ENCODE data around the gene ZNF547. TPM values are rescaled to one million over a fixed set of nuclear protein-coding genes. Genes with fewer than 3 reads are reported as not detected.

Gene ZNF547
- total RNA-seq (2014; rRNA removed; shearing (Covaris generic)), result 4.7 and 10.0 TPM in 2 replicates

DNA sequence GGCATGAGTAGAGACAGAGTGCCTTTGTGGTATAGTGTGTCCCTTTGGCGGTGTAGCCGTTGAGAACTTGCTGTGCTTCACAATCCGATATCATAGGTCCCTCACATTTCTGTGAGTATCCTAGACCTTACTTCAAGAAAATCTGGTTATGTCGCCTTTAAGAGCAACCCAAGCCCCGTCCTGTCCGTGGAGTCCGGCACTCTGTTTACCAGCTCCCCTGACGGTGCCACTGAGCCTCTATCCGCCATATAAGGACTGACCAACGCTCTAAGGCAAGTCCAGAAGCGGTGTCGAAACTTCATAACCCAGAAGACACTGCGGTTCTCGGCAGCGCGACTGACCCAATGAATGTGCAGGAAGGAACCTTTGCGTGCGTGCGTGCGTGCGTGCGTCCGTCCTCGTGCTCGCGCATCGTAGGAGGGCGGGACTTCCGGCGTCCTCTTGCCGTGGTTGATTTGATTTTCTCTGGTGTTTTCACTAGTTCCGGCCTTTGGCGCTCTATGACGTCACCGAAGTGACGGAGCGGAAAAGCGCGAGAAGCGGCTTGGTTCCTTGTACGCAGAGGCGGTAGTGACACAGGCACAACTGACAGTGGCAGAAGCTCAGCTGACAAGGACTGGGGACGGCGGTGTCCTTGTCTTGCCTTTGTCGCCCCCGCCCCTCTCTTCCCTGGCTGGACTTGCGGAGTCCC, at the start of gene ZNF547, which contains the start of gene TRAPPC2B:
Gene ZNF547, plus strand, starts transcription at position 555 of the 691 bp plus-strand sequence. CDS start 5,005 bp downstream, outside the sequence.
Gene TRAPPC2B, plus strand, starts transcription at position 555 of the 691 bp plus-strand sequence. CDS start 1,283 bp downstream, outside the sequence.
- DNase-seq (ENCODE audit: low spot score), result peak; percentile 100

DNA sequence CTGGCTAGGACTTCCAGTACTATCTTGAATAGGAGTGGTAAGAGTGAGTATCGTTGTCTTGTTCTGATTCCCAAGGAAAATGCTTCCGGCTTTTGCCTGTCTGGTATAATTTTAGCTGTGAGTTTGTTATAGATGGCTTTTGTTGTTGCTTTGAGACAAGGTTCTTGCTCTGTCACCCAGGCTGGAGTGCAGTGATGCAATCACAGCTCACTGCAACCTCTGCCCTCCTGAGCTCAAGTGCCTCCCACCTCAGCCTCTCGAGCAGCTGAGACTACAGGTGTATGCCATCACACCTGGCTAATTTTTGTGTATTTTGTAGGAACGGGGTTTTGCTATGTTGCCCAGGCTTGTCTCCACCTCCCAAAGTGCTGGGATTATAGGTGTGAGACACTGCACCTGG, 49.2 kb upstream of the ZNF547 start:
- DNase-seq (ENCODE audit: low spot score), result no peak

DNA sequence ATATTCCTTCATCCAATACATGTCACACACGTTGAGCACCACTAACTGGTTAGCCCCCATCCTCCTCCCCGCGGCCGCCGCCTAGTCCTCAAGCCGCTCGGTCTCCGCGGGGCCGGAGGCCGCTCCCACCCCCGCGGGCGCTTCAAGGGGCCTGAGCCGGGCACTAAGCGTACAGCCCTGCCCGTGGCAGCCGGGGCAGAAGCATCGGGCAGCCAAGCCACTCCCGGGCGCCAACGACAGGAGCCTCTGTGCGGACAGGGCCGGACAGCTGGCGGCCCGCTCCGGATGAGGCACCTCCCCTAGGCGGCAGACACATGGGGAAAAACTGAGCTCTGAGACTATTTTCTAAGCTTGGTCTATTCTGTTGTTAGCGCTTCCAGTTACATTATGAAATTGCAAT, 45.8 kb upstream of the ZNF547 start:
- no peak for DNase-seq (ENCODE audit: low spot score)

DNA sequence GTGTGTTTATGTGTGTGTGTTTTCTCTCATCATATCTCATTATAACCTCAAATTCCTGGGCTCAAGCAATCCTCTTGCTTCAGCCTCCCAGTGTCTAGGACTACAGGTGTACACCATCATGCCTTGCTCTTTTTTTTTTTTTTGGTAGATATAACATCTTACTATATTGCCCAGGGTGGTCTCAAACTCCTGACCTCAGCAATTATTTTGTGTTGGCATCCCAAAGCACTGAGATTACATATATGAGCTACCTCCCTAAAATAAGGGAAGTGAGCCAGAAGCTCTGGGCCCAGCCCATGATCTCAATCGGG, 43.5 kb upstream of the ZNF547 start:
- DNase-seq (ENCODE audit: low spot score), result no peak

DNA sequence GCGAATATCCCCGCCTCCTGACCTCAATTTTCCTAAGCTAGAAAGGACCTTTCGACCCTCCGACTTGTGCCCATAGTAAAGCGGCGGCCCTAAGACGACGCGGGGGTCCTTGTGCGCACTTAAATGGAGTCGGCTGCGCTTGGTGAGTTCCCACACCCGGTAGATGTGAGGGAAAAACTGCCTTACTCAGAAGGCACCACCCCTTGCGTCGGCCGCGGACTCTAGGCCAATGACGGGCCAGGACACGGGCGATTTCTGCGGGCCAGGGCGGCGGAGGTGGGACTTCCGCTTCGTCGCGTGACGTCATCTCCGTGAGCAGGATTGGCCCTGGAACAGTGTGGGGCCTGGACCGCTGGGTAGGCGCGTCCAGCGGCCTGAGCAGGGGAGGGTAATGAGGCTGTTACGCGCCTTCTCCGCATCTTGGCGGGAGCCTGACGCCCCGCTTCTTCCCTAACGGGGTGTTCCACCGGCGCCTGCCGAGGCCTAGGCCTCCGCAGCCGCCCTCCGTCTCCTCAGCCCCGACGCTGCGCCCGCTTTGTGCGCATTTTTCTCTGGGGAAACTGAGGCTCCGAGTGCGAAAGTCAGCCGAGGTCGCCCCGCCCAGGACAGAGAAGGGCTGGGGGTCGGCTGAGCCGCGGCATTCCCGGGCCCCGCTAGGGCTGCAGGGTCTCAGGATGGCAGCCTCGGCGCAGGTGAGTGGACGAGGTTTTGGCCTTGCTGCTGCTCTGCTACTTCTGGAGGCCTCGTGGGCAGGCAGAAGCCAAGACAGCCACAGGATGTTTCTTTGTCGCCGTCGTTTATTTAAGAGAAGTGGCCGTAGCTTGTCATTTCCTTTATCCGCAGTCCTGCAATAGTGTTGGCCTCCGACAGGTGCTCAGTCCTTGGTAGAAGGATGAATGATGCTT, 42.9 kb upstream of the ZNF547 start, which contains the start of gene ZNF543:
Gene ZNF543, plus strand, starts transcription at position 293 of the 905 bp plus-strand sequence. Its CDS starts 382 bp downstream, at position 675.
- peak; percentile 96 for DNase-seq (ENCODE audit: low spot score)

DNA sequence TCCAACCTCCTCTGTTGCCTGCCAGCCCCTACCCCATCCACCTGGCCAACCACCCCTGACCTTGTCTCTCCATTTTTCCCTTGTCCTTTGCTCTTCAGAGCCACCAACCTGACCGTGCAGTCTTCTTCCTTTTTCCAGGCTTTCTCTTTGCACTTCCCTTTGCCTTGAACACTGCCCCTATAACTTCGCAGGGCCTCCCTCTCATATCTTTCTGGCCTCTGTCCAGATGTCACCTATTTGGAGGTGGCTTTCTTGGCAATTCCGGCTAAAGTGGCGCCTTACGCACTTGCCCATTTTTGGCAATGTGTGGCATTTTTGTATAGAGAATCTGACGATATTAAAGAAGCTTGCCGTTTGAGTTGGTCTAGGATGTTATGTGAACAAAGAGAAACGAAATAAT, 42.2 kb upstream of the ZNF547 start:
- no peak for DNase-seq (ENCODE audit: low spot score)

DNA sequence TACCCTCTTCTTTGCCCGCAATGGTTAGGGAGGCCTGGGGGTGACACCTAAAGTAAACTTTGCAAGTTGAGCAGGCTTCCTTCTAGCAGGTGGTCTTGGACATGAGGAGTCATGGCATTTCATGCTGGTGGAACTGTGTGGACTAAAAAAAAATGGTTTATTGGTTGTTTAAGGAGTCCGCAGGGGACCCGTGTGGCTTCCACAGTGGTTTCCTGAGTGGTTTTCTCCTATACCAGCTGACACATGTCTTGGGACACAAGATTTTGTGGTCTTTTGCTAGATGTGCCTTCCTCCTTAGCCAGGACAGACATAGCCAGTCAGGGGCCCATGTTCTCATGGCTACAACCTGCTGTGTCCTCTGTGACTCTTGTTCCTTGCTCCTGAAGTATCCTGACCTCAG, 41.6 kb upstream of the ZNF547 start:
- no peak for DNase-seq (ENCODE audit: low spot score)

DNA sequence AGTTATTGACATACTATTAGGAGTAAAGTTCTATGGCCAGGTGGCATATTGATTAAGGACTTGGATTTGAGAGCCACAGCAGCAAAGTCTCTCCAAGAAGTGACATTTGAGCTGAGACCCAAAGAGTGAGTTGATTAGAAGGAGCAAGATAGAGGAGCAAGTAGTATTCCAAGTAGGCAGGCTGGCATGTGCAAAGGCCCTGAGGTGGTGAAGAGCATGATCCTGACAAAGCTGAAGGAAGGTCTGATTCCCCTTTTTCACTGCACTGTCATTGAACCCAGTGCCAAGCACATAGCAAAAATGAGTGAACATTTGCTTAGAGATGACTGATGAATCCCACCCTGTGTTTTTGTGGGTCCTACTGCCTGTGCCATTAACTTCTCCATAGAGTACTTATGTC, 38.4 kb upstream of the ZNF547 start:
- DNase-seq (ENCODE audit: low spot score), result no peak

DNA sequence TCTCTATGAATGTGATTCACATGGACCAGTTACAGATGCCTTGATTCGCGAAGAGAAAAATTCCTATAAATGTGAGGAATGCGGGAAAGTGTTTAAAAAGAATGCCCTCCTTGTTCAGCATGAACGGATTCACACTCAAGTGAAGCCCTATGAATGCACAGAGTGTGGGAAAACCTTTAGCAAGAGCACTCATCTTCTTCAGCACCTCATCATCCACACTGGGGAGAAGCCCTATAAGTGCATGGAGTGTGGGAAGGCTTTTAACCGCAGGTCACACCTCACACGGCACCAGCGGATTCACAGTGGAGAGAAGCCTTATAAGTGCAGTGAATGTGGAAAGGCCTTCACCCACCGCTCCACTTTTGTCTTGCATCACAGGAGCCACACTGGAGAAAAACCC, 35.4 kb upstream of the ZNF547 start:
- no peak for DNase-seq (ENCODE audit: low spot score)

DNA sequence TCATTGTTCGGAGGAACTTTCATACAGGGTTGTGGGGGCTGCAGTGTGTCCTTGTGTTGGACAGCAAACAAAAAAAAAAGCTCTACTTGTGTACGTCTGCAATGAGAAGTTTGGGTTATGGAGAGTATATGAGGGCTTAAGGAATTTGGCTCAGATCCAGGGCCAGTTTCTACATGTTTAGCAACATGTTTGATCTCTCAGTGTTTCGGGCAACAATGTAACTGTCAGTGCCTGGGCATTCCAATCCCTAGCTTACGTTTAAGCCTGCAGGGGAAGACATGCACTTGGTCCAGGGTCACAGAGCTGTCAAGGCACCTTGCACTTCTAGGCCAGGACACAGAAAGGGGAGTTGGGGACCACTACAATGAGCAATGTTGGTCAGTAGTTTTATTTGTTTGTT, 29.2 kb upstream of the ZNF547 start:
- DNase-seq (ENCODE audit: low spot score), result no peak

DNA sequence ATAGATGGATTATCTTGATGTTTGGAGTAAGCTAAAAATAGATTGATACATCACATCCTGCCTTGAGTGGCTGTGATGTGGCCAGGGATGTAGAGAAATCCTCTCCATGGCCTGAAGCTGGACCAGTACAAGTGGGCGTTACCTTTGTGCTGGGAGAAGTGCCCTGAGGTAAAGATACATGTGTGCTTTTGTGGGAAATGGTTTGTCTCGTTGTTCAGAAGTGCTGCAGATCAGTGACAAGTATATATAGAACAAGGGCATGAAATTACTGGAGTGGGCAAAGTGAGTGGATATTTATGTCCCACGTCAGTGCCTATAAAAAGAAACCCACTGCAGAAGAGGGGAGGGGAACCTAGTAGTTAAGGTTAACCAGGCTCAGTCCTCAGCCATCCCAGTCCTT, 24.5 kb upstream of the ZNF547 start:
- DNase-seq (ENCODE audit: low spot score), result peak; percentile 48

DNA sequence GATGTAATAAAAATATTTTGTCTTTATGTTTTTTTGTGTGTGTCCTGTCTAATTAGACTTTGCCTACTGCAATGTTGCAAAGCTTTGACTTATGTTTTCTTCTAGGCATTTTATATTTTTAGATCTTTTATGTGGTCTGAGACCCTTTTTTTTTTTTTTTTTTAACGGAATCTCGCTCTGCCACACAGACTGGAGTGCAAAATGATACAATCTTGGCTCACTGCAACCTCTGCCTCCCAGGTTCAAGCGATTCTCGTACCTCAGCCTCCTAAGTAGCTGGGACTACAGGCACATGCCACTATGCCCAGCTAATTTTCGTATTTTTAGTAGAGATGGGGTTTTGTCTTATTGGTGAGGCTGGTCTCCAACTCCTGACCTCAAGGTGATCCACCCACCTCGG, 20.8 kb upstream of the ZNF547 start:
- DNase-seq (ENCODE audit: low spot score), result no peak

DNA sequence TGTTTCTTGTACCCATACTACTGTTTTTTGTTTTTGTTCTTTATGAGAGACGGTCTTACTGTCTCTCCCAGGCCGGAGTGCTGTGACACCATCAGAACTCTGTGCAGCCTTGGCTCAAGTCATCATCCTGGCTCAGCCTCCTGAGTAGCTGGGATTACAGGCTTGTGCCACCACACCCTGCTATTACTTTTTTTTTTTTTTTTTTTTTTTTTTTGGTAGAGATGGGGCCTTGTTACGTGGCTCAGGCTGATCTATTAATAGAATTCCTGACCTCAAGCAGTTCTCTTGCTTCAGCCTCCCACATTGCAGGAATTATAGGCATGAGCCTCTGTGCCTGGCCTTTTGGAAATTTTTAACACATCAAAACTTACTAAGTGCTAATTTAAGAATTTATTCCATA, 15.2 kb upstream of the ZNF547 start:
- no peak for DNase-seq (ENCODE audit: low spot score)

DNA sequence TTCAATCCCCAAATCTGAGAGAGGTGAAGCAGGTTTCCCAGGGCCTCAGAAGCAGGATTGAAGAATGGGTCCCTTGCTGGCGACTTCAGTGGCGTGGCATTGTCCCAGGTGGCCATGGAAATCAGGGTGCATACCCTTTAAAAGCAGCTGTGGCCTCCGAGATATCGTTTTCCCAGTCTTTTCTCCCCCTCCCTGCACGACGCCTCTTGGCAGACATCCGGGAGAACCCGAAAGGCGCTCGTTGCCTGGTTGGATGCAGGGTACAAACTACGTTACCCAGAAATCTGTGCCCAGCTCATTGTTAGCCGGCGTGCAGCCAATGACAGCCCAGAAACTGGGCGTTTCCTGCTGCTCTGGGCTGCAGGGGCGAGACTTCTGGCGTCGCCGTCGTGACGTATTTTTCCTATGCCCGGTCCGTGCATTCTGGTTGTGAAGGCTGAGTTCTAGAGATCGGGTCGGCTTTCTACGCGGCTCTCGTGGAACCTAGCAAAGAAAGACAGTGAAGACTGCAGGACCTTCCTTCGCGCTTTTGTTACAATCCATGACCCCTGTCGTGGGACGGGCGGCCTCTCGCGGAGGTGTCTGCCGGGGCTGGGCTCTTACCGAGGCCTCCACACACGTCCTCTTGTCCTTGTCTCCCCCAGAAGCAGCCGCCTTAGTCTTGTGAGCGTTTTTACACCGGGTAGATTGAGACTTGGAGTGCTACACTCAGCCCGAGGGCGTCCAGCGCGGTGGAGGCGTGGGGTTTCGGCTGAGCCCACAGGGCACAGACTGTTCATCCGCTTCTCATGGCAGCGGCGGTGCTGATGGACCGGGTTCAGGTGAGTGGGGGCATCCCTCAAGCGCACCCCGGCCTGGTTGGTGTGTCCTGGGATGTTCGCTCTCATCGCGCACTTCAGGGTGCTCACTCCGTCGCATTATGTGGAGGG, 12.2 kb upstream of the ZNF547 start, which contains the start of gene ZNF304:
Gene ZNF304, plus strand, starts transcription at position 395 of the 929 bp plus-strand sequence. Its CDS starts 394 bp downstream, at position 789.
- DNase-seq (ENCODE audit: low spot score), result peak; percentile 99

DNA sequence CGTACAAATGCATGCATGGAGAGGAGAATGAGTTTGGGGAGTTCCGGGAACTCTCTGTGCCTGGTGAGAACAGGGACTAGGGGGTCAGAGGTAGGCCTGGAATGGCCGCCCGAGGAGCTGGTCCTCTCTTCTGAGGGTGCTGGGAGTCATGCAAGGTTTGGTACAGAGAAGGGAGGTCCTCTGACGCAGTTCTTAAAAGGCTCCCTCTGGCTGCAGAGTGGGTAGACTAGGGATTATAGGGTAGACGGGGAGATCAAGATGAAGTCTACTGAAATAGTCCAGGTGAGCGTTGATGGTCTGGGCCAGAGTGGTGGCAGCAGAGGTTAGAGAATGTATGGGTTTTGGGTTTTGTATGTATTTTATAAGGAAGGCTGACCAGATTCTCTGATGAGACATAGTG, 11.5 kb upstream of the ZNF547 start:
- DNase-seq (ENCODE audit: low spot score), result no peak

DNA sequence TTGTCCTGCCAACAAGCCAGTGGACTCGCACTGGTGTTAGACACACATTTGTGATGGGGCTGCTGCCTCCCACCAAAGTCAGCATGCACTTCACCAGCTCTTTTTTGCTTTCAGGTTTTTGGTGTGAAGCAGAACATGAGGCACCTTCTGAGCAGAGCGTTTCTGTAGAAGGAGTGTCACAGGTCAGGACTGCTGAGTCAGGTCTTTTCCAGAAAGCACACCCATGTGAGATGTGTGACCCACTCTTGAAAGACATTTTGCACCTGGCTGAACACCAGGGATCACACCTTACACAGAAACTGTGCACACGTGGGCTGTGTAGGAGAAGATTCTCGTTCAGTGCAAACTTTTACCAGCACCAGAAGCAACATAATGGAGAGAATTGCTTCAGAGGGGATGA, 7.4 kb upstream of the ZNF547 start:
- no peak for DNase-seq (ENCODE audit: low spot score)

DNA sequence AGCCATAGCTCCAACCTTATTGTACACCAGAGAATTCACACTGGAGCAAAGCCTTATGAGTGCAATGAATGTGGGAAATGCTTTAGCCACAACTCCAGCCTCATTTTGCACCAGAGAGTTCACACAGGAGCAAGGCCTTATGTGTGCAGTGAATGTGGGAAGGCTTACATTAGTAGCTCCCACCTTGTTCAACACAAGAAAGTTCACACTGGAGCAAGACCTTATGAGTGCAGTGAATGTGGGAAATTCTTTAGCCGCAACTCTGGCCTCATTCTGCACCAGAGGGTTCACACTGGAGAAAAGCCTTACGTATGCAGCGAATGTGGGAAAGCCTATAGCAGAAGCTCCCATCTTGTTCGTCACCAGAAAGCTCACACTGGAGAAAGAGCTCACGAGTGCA, 5.9 kb upstream of the ZNF547 start:
- DNase-seq (ENCODE audit: low spot score), result no peak

DNA sequence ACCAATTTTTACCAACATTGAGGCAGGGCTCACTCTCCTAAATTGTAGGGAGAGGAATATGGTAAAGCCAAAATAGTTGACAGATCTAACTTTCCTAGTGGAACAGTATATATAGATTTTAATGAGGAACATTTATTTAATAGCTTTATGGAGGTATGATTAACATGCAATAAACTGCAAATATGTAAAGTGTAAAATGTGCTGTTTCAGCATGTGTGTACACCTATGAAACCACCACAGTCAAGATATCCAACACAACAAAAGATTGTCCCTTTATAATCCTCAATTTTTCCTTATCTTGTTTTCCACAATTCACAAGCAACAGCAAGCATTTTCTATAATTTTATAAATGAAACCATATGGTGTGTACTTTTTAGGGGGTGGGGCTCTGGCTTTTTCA, 4.1 kb upstream of the ZNF547 start:
- no peak for DNase-seq (ENCODE audit: low spot score)

DNA sequence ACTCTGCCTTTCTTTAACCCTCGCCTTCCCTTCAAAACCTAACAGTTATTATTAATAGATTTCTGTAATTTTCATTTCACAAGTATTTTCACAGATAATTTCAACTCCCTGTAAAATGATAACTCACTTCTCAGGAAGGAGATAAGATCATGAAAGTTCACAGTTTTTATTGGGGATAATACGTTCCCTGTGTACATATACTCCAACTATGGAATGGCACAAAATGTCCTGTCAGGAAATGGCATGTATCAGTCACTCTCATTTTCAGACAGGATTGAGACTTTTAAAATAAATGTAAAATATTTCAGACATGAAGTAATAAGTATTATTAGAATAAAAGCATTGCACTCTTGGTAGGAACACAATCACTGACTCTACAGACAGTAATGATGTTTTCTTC, 932 bp upstream of the ZNF547 start:
- DNase-seq (ENCODE audit: low spot score), result no peak

DNA sequence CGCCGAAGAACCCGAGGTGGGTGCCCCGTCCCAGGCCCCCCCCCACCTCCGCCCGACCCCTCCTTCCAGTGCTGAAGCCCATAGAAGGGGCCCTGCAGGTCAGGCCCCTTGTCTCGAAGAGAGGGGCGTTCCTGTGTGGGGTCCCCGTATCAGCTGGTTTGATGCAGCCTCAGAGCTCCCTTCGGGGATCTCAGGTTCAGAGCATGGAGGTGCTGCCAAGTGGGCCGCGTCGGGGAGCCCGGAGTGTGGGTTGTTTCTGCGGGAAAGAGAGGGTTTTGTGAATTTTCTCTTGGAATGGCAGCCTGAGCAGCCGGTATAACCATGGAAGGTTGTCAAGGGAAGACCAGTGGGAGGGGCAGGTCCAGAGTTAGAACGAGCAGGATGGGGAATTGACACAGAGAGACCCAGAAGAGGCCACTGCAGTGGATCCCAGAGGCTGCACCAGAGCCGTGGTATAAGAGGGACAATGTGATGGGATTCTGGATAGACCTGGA, 384 bp downstream of the ZNF547 start:
- peak; percentile 35 for DNase-seq (ENCODE audit: low spot score)

DNA sequence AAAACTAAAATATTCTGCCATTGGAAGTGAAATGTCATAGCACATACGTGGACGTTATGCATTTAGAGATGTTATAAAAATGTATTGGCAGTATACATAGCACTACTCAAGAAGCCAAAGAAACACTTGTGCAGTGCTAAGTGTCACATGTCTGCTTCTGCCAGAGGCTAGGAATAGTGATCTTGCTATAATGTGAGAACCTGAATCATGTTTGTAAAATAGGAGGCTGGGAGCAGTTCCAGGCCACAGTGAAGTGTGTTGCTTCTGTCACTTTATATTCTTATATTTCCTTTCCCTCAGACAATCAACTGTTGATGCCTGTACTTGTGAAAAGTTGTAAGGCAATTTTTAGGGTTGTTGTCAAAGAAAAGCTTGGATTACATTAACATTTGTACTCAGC, 3.4 kb downstream of the ZNF547 start:
- no peak for DNase-seq (ENCODE audit: low spot score)

DNA sequence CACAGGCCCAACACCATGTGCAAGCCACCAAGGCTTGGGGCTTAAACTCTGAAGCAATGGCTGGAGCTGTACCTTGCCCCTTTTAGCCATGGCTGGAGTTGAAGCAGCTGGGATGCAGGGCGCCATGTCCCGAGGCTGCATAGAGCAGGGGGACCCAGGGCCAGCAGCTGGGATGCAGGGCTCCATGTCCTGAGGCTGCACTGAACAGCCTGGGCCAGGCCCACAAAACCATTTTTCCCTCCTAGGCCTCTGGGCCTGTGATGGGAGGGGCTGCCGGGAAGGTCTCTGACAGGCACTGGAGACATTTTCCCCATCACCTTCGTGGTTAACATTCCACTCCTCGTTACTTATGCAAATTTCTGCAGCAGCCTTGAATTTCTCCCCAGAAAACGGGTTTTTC, 10.8 kb downstream of the ZNF547 start:
- DNase-seq (ENCODE audit: low spot score), result no peak

All from A172 (cell line).